Activated CD4-positive, alpha-beta T cell treated with anti-CD3 and anti-CD28 coated beads for 36 hours (primary cell): ENCODE results near the gene TRRAP. TPM values are rescaled to one million over a fixed set of nuclear protein-coding genes. Genes with fewer than 3 reads are reported as not detected.

Source experiments
- ATAC-seq: fragments of 200-7000 bp; cut with Tn5 transposase; one replicate; pipeline ENCODE4 v1.10.0; 2021; ENCODE audit warnings: mild to moderate bottlenecking, moderate library complexity
- CTCF ChIA-PET: fragments of 350-600 bp; sonication (Branson Sonifier 250); formaldehyde crosslinking; loops from one replicate; lab custom pipeline; 2021; ENCODE audit warnings: antibody characterized with exemption; lab: Charles Lee
- POLR2A ChIA-PET: fragments of 350-600 bp; sonication (Branson Sonifier 250); formaldehyde crosslinking; loops from one replicate; lab custom pipeline; 2021; ENCODE audit warnings: antibody characterized with exemption, inconsistent platforms; lab: Charles Lee
- DNase-seq: peaks from one replicate; pipeline ENCODE4 v3.0.0-alpha.2; 2020
- H3K27ac Mint-ChIP-seq: one replicate; pipeline ENCODE4 v1.8.0; 2021; ENCODE audit warnings: mixed read lengths
- H3K27me3 Mint-ChIP-seq: one replicate; pipeline ENCODE4 v1.8.0; 2021; ENCODE audit warnings: mixed read lengths
- H3K36me3 Mint-ChIP-seq: one replicate; pipeline ENCODE4 v1.8.0; 2021; ENCODE audit warnings: low read depth, mixed read lengths
- H3K4me1 Mint-ChIP-seq: one replicate; pipeline ENCODE4 v1.8.0; 2021; ENCODE audit warnings: mixed read lengths
- H3K4me3 Mint-ChIP-seq: one replicate; pipeline ENCODE4 v1.8.0; 2021; ENCODE audit warnings: mild to moderate bottlenecking, moderate library complexity, mixed read lengths
- H3K9me3 Mint-ChIP-seq: one replicate; pipeline ENCODE4 v1.8.0; 2021; ENCODE audit warnings: low read depth, mixed read lengths
- intact Hi-C, 2 experiments: fragments of 100-400 bp; cut with DNase I in 1 of 2; cut with micrococcal nuclease in 1 of 2; formaldehyde crosslinking; loops; one replicate each; pipeline versions ENCODE4 v1.14.2 to v1.15.1; 2022 to 2024; cut with DNase I, micrococcal nuclease
- total RNA-seq, 2 experiments: library from RNA; stranded (reverse); gene quantifications; one replicate each; pipeline ENCODE4 v1.2.3, GENCODE V29; 2021

The TRRAP gene
- total RNA-seq, 2 experiments from 2014 or later, result 51.7 to 54.0 TPM

- intact Hi-C loops, result no loop called here
These were observed 128.6 kb downstream of the TRRAP start for GRCh38 chr7:99006739-99007424.

GRCh38 chr7:99008181-99008631 is 129.9 kb downstream of the TRRAP start:
- Mint-ChIP-seq H3K27me3 (no peaks in the 10 kb centered on the region), H3K9me3 (no peaks in the 10 kb centered on the region), H3K4me3 (no peak overlapping the region), H3K27ac (no peak overlapping the region), H3K4me1 (no peaks in the 10 kb centered on the region), H3K36me3 (peaks cover 66% of the 10 kb centered on the region)
- intact Hi-C loops, result no loop called here
- DNase-seq (no peak), ATAC-seq (no peak)
- ChIA-PET POLR2A (no interaction called here), CTCF (interaction anchor here (1.3 kb wide), 1 partner anchor 13 kb away, joined by 3 read pairs; no protein-coding TSS in a partner anchor)

More at GRCh38 chr7:99006739-99007424, 128.6 kb downstream of the TRRAP start:
- no peaks in the 10 kb centered on the region for H3K9me3 Mint-ChIP-seq
- no peak for ATAC-seq
- H3K4me1 Mint-ChIP-seq, result no peaks in the 10 kb centered on the region
- no peak for DNase-seq
- peaks cover 60% of the 10 kb centered on the region for H3K36me3 Mint-ChIP-seq
- CTCF ChIA-PET, result interaction anchor here (0.7 to 0.8 kb wide), 4 partner anchors 9 to 328 kb away, joined by 3 read pairs; no protein-coding TSS in a partner anchor
- POLR2A ChIA-PET, result no interaction called here
- no peak overlapping the region for H3K27ac Mint-ChIP-seq
- no peaks in the 10 kb centered on the region for H3K27me3 Mint-ChIP-seq
- H3K4me3 Mint-ChIP-seq, result no peak overlapping the region

- H3K4me1 Mint-ChIP-seq, result no peaks in the 10 kb centered on the region
- ATAC-seq (no peak), DNase-seq (no peak)
- H3K4me3 Mint-ChIP-seq, result no peak overlapping the region
- intact Hi-C loops, result no loop called here
- peaks cover 67% of the 10 kb centered on the region for H3K36me3 Mint-ChIP-seq
- ChIA-PET POLR2A (no interaction called here), CTCF (interaction anchor here (1.3 to 1.8 kb wide), 2 partner anchors 12 to 28 kb away, joined by 3 to 5 read pairs; no protein-coding TSS in a partner anchor)
- H3K27me3 Mint-ChIP-seq, result no peaks in the 10 kb centered on the region
- no peaks in the 10 kb centered on the region for H3K9me3 Mint-ChIP-seq
- H3K27ac Mint-ChIP-seq, result no peak overlapping the region
These were observed 130.7 kb downstream of the TRRAP start for GRCh38 chr7:99008921-99009530.

- intact Hi-C loops, result no loop called here
- H3K36me3 Mint-ChIP-seq, result peaks cover 72% of the 10 kb centered on the region
- H3K27me3 Mint-ChIP-seq, result no peaks in the 10 kb centered on the region
- ChIA-PET CTCF (interaction anchor here (1.8 kb wide), 1 partner anchor 27 kb away, joined by 5 read pairs; no protein-coding TSS in a partner anchor), POLR2A (no interaction called here)
- no peaks in the 10 kb centered on the region for H3K9me3 Mint-ChIP-seq
- ATAC-seq (no peak), DNase-seq (no peak)
- H3K4me1 Mint-ChIP-seq, result no peaks in the 10 kb centered on the region
- H3K27ac Mint-ChIP-seq, result no peak overlapping the region
- H3K4me3 Mint-ChIP-seq, result no peak overlapping the region
These were observed 131.9 kb downstream of the TRRAP start for GRCh38 chr7:99010281-99010680.

- no peaks in the 10 kb centered on the region for H3K9me3 Mint-ChIP-seq
- ChIA-PET POLR2A (no interaction called here), CTCF (no interaction called here)
- peaks cover 74% of the 10 kb centered on the region for H3K36me3 Mint-ChIP-seq
- peaks cover 2% of the 10 kb centered on the region for H3K4me1 Mint-ChIP-seq
- intact Hi-C loops, result no loop called here
- no peaks in the 10 kb centered on the region for H3K27me3 Mint-ChIP-seq
- H3K4me3 Mint-ChIP-seq, result no peak overlapping the region
- no peak overlapping the region for H3K27ac Mint-ChIP-seq
- ATAC-seq, result no peak
- no peak for DNase-seq
These were observed 133.0 kb downstream of the TRRAP start for GRCh38 chr7:99011341-99011705.

- Mint-ChIP-seq H3K27ac (no peak overlapping the region), H3K9me3 (no peaks in the 10 kb centered on the region), H3K4me1 (peaks cover 7% of the 10 kb centered on the region), H3K4me3 (no peak overlapping the region), H3K36me3 (peaks cover 74% of the 10 kb centered on the region), H3K27me3 (no peaks in the 10 kb centered on the region)
- CTCF ChIA-PET, result no interaction called here
- POLR2A ChIA-PET, result no interaction called here
- DNase-seq (no peak), ATAC-seq (no peak)
- intact Hi-C loops, result no loop called here
These were observed 133.5 kb downstream of the TRRAP start for GRCh38 chr7:99011706-99012404.

GRCh38 chr7:99012722-99013121 is 134.4 kb downstream of the TRRAP start:
- Mint-ChIP-seq H3K4me1 (peaks cover 7% of the 10 kb centered on the region), H3K9me3 (no peaks in the 10 kb centered on the region), H3K27me3 (no peaks in the 10 kb centered on the region), H3K27ac (no peak overlapping the region), H3K36me3 (peaks cover 73% of the 10 kb centered on the region), H3K4me3 (no peak overlapping the region)
- ATAC-seq (no peak), DNase-seq (no peak)
- ChIA-PET POLR2A (no interaction called here), CTCF (interaction anchor here (1.0 to 1.3 kb wide), 2 partner anchors 24 to 317 kb away, joined by 4 to 6 read pairs; no protein-coding TSS in a partner anchor)
- intact Hi-C loops, result no loop called here

GRCh38 chr7:99013266-99014112 is 135.2 kb downstream of the TRRAP start:
- Mint-ChIP-seq H3K9me3 (no peaks in the 10 kb centered on the region), H3K4me1 (peaks cover 7% of the 10 kb centered on the region), H3K27ac (no peak overlapping the region), H3K4me3 (no peak overlapping the region), H3K27me3 (no peaks in the 10 kb centered on the region), H3K36me3 (peaks cover 66% of the 10 kb centered on the region)
- CTCF ChIA-PET, result interaction anchor here (0.6 to 1.3 kb wide), 4 partner anchors 24 to 316 kb away, joined by 3 to 6 read pairs (median 4); no protein-coding TSS in a partner anchor
- intact Hi-C loops, result no loop called here
- POLR2A ChIA-PET, result no interaction called here
- DNase-seq (no peak), ATAC-seq (no peak)

- ATAC-seq (no peak), DNase-seq (no peak)
- Mint-ChIP-seq H3K36me3 (peaks cover 64% of the 10 kb centered on the region), H3K4me1 (peaks cover 7% of the 10 kb centered on the region), H3K27me3 (no peaks in the 10 kb centered on the region), H3K27ac (peak overlapping the region; percentile 25), H3K9me3 (no peaks in the 10 kb centered on the region), H3K4me3 (no peak overlapping the region)
- ChIA-PET POLR2A (no interaction called here), CTCF (interaction anchor here (0.6 to 1.0 kb wide), 3 partner anchors 105 to 315 kb away, joined by 3 to 4 read pairs (median 3); no protein-coding TSS in a partner anchor)
- intact Hi-C loops, result no loop called here
These were observed 136.0 kb downstream of the TRRAP start for GRCh38 chr7:99014113-99014985.

- Mint-ChIP-seq H3K4me3 (no peak overlapping the region), H3K9me3 (no peaks in the 10 kb centered on the region), H3K36me3 (peaks cover 63% of the 10 kb centered on the region), H3K27ac (no peak overlapping the region), H3K4me1 (peaks cover 7% of the 10 kb centered on the region), H3K27me3 (no peaks in the 10 kb centered on the region)
- ChIA-PET CTCF (interaction anchor here (1.0 kb wide), 1 partner anchor 16 kb away, joined by 3 read pairs; no protein-coding TSS in a partner anchor), POLR2A (no interaction called here)
- intact Hi-C loops, result no loop called here
- ATAC-seq (peak; percentile 53), DNase-seq (no peak)
These were observed 137.9 kb downstream of the TRRAP start for GRCh38 chr7:99016196-99016595.
